B cell (primary cell): ENCODE measurements around the gene CCDC6.

Experiments
- CTCF ChIP-seq: fragments of 200-600 bp; IDR thresholded peaks from one replicate; pipeline ENCODE4 v1.8.0; 2022; ENCODE audit warnings: antibody characterized with exemption, mild to moderate bottlenecking
- EZH2 ChIP-seq: IDR thresholded peaks from 2 replicates; pipeline ENCODE4 v1.6.1; 2012; ENCODE audit warnings: borderline replicate concordance, low read depth, mild to moderate bottlenecking, moderate library complexity, low read length; ENCODE audit not compliant: insufficient read depth, poor library complexity, severe bottlenecking

GRCh38 chr10:59823111-59823510, 83.2 kb downstream of the CCDC6 start:
- TF ChIP-seq CTCF: no peak
- no peak for TF ChIP-seq EZH2
